ENCODE data around the gene TUBGCP2.

TUBGCP2 gene

GRCh38 chr10:133249094-133249780 lies 59.4 kb downstream of the TUBGCP2 start:
- no peak overlapping the region for H3K27ac Mint-ChIP-seq
- ATAC-seq (ENCODE audit: low read depth): peak; percentile 39
- H3K4me1 Mint-ChIP-seq: peaks cover 12% of the 10 kb centered on the region
- DNase-seq (ENCODE audit: low spot score in 2 of 2): no peak
- H3K9me3 Mint-ChIP-seq: no peaks in the 10 kb centered on the region
- H3K36me3 Mint-ChIP-seq: no peaks in the 10 kb centered on the region
- H3K4me3 Mint-ChIP-seq: no peak overlapping the region
- peaks cover 17% of the 10 kb centered on the region for H3K27me3 Mint-ChIP-seq

DNA sequence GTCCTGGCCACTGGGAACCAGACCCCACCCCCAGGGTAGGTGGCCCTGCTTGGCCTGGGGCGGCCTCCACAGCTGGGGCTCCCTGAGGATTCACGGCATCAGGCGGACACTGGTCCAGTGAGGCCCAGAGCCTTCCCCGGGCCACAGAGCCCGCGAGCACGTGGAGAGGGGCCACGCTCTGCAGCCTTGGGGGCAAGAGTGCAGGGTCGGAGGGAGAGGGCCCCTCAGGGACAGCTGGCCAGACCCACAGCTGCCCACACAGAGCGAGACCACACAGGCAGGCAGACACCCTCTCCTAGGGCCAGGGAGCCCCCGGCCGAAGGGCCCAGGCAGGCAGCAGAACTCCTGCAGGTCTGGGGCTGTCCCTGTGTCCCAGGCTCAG lies 60.3 kb downstream of the TUBGCP2 start:
- Mint-ChIP-seq H3K36me3 (no peaks in the 10 kb centered on the region), H3K27me3 (peaks cover 17% of the 10 kb centered on the region), H3K4me1 (peaks cover 12% of the 10 kb centered on the region), H3K4me3 (no peak overlapping the region), H3K27ac (no peak overlapping the region), H3K9me3 (no peaks in the 10 kb centered on the region)
- DNase-seq (ENCODE audit: low spot score in 2 of 2): no peak
- ATAC-seq (ENCODE audit: low read depth): no peak

GRCh38 chr10:133247681-133248333 lies 60.9 kb downstream of the TUBGCP2 start:
- H3K9me3 Mint-ChIP-seq: no peaks in the 10 kb centered on the region
- peaks cover 20% of the 10 kb centered on the region for H3K27me3 Mint-ChIP-seq
- H3K27ac Mint-ChIP-seq: no peak overlapping the region
- ATAC-seq (ENCODE audit: low read depth): no peak
- no peak overlapping the region for H3K4me3 Mint-ChIP-seq
- peaks cover 16% of the 10 kb centered on the region for H3K4me1 Mint-ChIP-seq
- H3K36me3 Mint-ChIP-seq: no peaks in the 10 kb centered on the region
- DNase-seq (ENCODE audit: low spot score in 2 of 2): no peak

- Mint-ChIP-seq H3K36me3 (no peaks in the 10 kb centered on the region), H3K4me1 (peaks cover 27% of the 10 kb centered on the region), H3K4me3 (no peak overlapping the region), H3K27ac (no peak overlapping the region), H3K9me3 (no peaks in the 10 kb centered on the region), H3K27me3 (peaks cover 21% of the 10 kb centered on the region)
- DNase-seq (ENCODE audit: low spot score in 2 of 2) (no peak), ATAC-seq (ENCODE audit: low read depth) (no peak)
Measured at GRCh38 chr10:133246236-133246626, 62.4 kb downstream of the TUBGCP2 start.

DNA sequence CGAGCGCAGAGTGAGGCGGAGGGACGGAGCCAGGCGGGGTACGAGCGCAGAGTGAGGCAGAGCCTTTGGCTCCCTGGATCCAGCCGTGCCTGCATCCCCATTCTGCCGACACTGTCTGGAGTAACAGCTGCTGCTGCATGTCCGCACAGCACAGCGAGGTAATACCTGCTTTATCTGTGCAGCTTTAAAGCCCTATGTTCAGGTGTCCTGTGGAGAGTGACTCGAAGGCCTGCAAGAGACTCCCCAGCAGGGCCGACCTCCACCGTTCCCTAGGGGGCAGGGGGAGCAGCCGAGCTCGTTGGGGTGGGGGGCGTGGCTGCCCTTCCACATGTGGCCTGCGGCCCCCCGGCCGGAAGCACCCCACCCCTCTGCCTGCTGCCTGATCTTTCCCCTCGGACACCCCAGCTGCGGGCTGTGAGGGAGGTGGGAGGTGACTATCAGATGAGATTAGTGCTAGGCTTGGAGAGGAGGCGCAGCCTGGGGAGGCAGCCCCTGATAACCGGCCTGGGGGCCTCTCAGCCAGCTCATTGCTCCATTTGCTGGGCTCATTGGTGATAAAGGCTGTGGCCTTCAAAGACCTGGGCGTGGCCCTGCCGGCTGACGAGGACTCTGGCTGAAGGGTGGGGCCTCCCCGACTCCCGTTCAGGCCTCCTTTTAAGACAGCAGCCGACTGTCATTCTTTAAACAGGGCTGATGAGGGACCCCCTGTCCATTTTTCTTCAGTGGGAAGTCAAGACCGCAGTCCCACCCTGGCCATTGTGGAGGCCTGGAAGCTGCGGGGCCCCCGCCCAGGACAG lies 63.0 kb downstream of the TUBGCP2 start:
- Mint-ChIP-seq H3K27me3 (peaks cover 21% of the 10 kb centered on the region), H3K4me3 (no peak overlapping the region), H3K27ac (peak overlapping the region; percentile 62), H3K36me3 (no peaks in the 10 kb centered on the region), H3K4me1 (peaks cover 31% of the 10 kb centered on the region), H3K9me3 (no peaks in the 10 kb centered on the region)
- no peak for DNase-seq (ENCODE audit: low spot score in 2 of 2)
- ATAC-seq (ENCODE audit: low read depth): no peak

DNA sequence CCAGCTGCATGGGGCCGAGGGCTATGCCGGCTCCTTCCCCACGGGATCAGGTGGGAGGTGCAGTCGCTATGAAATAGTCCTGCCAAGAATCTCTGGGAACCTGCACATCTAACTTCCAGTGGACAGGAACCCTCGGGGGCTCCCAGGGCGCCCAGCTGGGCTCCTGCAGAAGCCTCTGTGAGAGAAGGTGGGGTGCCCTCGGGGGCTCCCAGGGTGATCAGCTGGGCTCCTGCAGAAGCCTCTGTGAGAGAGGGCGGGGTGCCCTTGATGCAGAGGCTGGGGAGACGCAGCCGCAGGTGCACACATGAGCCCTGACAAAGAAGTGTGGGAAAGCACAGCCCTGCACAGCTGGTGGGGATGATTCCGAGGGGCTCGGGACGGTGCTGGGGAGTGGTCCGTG lies 65.1 kb downstream of the TUBGCP2 start:
- peaks cover 26% of the 10 kb centered on the region for H3K4me1 Mint-ChIP-seq
- no peak for ATAC-seq (ENCODE audit: low read depth)
- H3K9me3 Mint-ChIP-seq: no peaks in the 10 kb centered on the region
- H3K36me3 Mint-ChIP-seq: no peaks in the 10 kb centered on the region
- DNase-seq (ENCODE audit: low spot score in 2 of 2): no peak
- peaks cover 11% of the 10 kb centered on the region for H3K27me3 Mint-ChIP-seq
- H3K27ac Mint-ChIP-seq: no peak overlapping the region
- no peak overlapping the region for H3K4me3 Mint-ChIP-seq

- Mint-ChIP-seq H3K4me1 (peaks cover 26% of the 10 kb centered on the region), H3K36me3 (no peaks in the 10 kb centered on the region), H3K27me3 (peaks cover 11% of the 10 kb centered on the region), H3K9me3 (no peaks in the 10 kb centered on the region), H3K4me3 (peak overlapping the region; percentile 67), H3K27ac (no peak overlapping the region)
- no peak for DNase-seq (ENCODE audit: low spot score in 2 of 2)
- ATAC-seq (ENCODE audit: low read depth): no peak
Measured at GRCh38 chr10:133242611-133243356, 65.9 kb downstream of the TUBGCP2 start.

GRCh38 chr10:133241501-133242205 lies 67.0 kb downstream of the TUBGCP2 start:
- ATAC-seq (ENCODE audit: low read depth) (peak; percentile 61), DNase-seq (ENCODE audit: low spot score in 2 of 2) (no peak)
- no peaks in the 10 kb centered on the region for H3K36me3 Mint-ChIP-seq
- H3K27ac Mint-ChIP-seq: peak overlapping the region; percentile 15
- H3K9me3 Mint-ChIP-seq: no peaks in the 10 kb centered on the region
- H3K27me3 Mint-ChIP-seq: peaks cover 11% of the 10 kb centered on the region
- H3K4me3 Mint-ChIP-seq: peak overlapping the region; percentile 81
- peaks cover 24% of the 10 kb centered on the region for H3K4me1 Mint-ChIP-seq

- Mint-ChIP-seq H3K4me1 (peaks cover 31% of the 10 kb centered on the region), H3K36me3 (no peaks in the 10 kb centered on the region), H3K4me3 (no peak overlapping the region), H3K27me3 (peaks cover 11% of the 10 kb centered on the region), H3K27ac (no peak overlapping the region), H3K9me3 (no peaks in the 10 kb centered on the region)
- ATAC-seq (ENCODE audit: low read depth) (no peak), DNase-seq (ENCODE audit: low spot score in 2 of 2) (no peak)
Measured at GRCh38 chr10:133239990-133240389, 68.7 kb downstream of the TUBGCP2 start.

- DNase-seq (ENCODE audit: low spot score in 2 of 2) (no peak), ATAC-seq (ENCODE audit: low read depth) (no peak)
- peaks cover 13% of the 10 kb centered on the region for H3K27me3 Mint-ChIP-seq
- H3K4me1 Mint-ChIP-seq: peaks cover 31% of the 10 kb centered on the region
- H3K36me3 Mint-ChIP-seq: no peaks in the 10 kb centered on the region
- no peaks in the 10 kb centered on the region for H3K9me3 Mint-ChIP-seq
- no peak overlapping the region for H3K4me3 Mint-ChIP-seq
- no peak overlapping the region for H3K27ac Mint-ChIP-seq
Measured at GRCh38 chr10:133238466-133238804, 70.2 kb downstream of the TUBGCP2 start.

- Mint-ChIP-seq H3K4me3 (peak within 1 kb of the TSS; percentile 73), H3K4me1 (peaks cover 26% of the 10 kb centered on the region), H3K9me3 (no peaks in the 10 kb centered on the region), H3K27ac (no peak within 1 kb of the TSS), H3K36me3 (no peaks in the 10 kb centered on the region), H3K27me3 (peaks cover 9% of the 10 kb centered on the region)
- no peak for ATAC-seq (ENCODE audit: low read depth)
- no peak for DNase-seq (ENCODE audit: low spot score in 2 of 2)
Measured at GRCh38 chr10:133237588-133238465, 70.8 kb downstream of the TUBGCP2 start, which contains the start of gene VENTX. Gene VENTX, plus strand, starts transcription at chr10:133237855. Its CDS starts 60 bp downstream, at chr10:133237915.

- H3K9me3 Mint-ChIP-seq: no peaks in the 10 kb centered on the region
- DNase-seq (ENCODE audit: low spot score in 2 of 2) (no peak), ATAC-seq (ENCODE audit: low read depth) (no peak)
- peaks cover 9% of the 10 kb centered on the region for H3K27me3 Mint-ChIP-seq
- peak overlapping the region; percentile 73 for H3K4me3 Mint-ChIP-seq
- H3K36me3 Mint-ChIP-seq: no peaks in the 10 kb centered on the region
- H3K27ac Mint-ChIP-seq: no peak overlapping the region
- peaks cover 22% of the 10 kb centered on the region for H3K4me1 Mint-ChIP-seq
Measured at GRCh38 chr10:133237241-133237587, 71.5 kb downstream of the TUBGCP2 start.

All from memory B cell (primary cell).